ENCODE results near the gene CEP95.

DNA sequence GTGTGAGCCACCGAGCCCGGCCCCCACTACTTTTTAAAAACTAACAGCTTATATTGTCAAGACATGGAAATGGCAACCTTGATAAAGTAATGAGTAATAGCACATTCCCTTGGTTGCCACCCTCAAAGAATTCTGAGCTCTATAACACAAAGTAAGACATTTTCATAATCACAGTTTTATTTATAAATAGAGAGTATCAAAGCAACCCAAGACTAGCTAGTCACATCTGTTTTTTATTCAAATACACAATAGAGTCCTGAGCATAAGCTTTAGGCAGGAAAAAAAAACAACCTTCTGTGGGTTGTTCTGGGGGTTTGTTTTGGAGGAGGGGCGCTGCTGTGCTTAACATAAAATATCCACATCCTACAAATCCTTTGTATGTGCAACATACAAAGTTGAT is 68.7 kb downstream of the CEP95 start:
- no peak for TF ChIP-seq GATA2 (IDR thresholded peaks at IDR 0.05; ENCODE audit: low read depth, low read length)
- no peak for TF ChIP-seq GATA3 (IDR thresholded peaks at IDR 0.05; ENCODE audit: low read depth, low read length)
